Smooth muscle cell of bladder (primary cell): Measurements from ENCODE around the gene PROZ. TPM values are rescaled to one million over a fixed set of nuclear protein-coding genes. Genes with fewer than 3 reads are reported as not detected.

ENCODE experiments used
- total RNA-seq: library from RNA; depleted of rRNA; stranded (reverse); fragments of >200 nt; gene quantifications from 2 replicates; pipeline ENCODE4 v1.2.3, GENCODE V29; 2014

The PROZ gene, protein sequence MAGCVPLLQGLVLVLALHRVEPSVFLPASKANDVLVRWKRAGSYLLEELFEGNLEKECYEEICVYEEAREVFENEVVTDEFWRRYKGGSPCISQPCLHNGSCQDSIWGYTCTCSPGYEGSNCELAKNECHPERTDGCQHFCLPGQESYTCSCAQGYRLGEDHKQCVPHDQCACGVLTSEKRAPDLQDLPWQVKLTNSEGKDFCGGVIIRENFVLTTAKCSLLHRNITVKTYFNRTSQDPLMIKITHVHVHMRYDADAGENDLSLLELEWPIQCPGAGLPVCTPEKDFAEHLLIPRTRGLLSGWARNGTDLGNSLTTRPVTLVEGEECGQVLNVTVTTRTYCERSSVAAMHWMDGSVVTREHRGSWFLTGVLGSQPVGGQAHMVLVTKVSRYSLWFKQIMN
- total RNA-seq: not detected in 2 replicates

DNA sequence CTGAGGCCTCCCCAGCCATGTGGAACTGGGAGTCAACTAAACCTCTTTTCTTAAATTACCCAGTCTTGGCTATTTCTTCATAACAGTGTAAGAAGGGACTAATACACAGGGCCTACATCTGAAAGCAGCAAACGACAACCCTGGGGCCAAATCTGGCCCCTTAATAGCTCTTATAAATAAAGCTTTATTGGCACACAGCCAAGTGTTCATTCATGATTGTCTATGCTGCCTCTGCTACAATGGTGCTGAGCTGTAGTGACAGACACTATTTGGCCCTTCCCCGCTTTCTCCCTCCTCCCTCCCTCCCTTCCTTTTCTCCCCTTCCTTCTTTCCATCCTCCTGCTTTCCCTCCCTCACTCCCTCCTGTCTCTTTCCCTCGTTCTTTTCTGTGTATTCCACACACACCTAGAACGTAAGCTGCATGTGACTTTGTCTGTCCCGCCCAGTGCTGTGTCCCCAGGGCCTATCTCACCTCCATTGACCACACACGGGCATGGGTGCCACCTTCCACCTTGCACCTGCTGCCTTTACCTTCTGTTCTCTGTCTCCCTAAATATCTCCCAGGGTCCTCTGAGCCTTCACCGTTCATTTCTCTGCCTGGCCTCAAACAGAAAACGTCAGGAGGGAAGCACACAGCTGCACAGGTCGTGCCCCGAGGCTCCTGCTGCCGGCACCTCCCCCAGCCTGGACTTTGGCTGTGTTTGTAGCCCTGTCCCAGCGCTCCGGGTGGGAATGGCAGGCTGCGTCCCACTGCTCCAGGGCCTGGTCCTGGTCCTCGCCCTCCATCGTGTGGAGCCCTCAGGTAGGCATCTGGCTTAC is at the start of gene PROZ:
Gene PROZ, plus strand, starts transcription at position 720 of the 819 bp plus-strand sequence. Its CDS starts 13 bp downstream, at position 733.

DNA sequence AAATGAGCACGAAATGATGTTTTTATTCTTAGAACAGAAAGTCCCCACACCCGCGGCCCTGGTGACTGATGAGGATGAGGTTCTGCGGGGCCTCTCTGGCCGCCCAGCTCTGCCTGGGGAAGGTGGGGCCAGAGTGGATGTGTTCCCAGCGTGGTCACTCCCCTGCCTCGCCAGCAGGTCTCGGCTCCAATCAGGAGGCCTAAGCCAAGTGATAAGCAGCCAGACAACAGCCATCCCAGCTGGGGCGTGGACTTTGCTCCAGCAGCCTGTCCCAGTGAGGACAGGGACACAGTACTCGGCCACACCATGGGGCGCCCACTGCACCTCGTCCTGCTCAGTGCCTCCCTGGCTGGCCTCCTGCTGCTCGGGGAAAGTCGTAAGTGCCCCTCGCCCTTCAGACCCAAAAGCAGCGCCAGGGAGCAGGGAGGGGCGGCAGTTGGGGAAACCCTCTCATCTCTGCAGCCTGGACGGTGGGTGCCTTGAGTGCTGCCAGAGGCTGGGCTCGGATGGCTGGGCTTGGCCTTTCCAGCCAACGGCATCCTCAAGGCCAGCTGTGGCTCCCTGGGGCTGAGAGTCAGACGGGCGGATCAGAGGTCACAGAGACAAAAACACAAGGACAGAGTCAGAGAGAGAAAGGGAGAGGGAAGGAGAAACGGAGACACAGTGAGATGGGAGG is 35.8 kb upstream of the PROZ start, which contains the start of gene F10:
Gene F10, plus strand, starts transcription at position 250 of the 676 bp plus-strand sequence. Its CDS starts 57 bp downstream, at position 307.

DNA sequence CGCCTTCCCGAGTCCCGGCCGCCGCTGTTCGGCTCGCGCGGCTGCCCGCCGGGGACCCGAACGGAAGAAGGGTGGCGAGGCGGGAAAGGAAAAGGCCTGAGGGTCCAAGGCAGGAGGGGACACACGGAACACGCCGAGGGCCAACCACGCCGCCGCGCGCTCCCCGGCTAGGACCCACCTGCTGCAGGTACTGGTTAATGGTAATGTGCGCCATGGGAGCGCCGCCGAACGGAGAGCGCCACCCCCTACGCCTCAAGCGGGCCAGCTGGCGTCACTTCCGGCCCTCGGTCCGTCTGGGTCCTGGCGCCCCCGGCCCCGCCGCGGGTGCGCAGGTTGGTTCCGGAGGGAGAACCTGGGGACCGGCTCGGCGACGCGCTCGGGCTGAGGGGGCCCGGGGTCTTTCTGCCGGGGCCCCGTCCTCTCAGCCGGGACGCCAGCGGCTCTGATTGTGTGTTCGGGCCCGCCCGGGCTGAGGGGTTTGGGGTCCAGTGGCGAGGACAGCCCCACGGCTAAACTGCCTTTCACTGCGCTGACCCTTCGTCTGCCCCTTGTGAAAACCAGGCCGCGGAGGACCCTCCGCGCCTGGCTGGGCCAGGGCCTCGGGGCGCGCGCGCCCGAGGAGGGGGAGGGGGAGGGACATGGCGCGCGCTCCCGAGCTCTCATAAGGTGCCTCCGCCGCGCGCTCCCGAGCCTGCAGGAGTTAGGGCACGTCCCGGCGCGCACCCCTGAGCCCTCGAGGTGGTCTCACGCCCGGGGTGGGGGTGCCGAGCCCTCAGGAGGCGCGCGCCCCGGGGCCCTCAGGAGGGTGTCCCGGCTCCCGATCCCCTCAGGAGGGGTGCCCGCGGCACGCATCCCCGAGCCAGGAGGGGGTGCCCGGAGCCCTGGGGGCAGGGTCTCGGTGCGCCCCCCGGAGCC is 50.2 kb downstream of the PROZ start, which contains the start of gene PCID2:
Gene PCID2, minus strand, starts transcription at position 249 of the 915 bp plus-strand sequence. Its CDS starts 35 bp downstream, at position 214.

DNA sequence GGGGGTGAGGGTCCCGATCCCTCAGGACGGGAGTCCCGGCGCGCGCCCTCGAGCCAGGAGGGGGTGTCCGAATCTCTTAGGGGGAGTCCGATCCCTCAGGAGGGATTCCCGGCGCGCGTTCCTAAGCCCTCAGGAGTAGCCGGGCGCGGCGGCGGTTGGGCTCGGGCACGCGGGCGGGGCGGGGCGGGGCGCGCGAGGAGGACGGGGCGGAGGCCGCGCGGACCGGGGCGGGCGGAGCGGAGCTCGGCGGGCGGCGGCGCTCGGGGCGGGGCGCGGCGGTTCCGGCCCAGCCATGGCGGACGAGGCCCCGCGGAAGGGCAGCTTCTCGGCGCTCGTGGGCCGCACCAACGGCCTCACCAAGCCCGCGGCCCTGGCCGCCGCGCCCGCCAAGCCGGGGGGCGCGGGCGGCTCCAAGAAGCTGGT is 50.9 kb downstream of the PROZ start, which contains the start of gene CUL4A:
Gene CUL4A, plus strand, starts transcription at position 278 of the 423 bp plus-strand sequence. Its CDS starts 15 bp downstream, at position 293.

Other genes with a start within 250 kb of the PROZ start
- gene MCF2L, start 189.4 kb upstream of the PROZ start, total RNA-seq: 0.14 and 0.55 TPM in 2 replicates
- not detected in 2 replicates for gene F7, start 52.9 kb upstream of the PROZ start, total RNA-seq
- gene F10, start 35.8 kb upstream of the PROZ start, total RNA-seq: 10.7 and 21.6 TPM in 2 replicates
- 55.9 and 72.8 TPM in 2 replicates for gene PCID2, start 50.0 kb downstream of the PROZ start, total RNA-seq
- 78.5 and 103 TPM in 2 replicates for gene CUL4A, start 51.0 kb downstream of the PROZ start, total RNA-seq
- 147 and 215 TPM in 2 replicates for gene LAMP1, start 138.6 kb downstream of the PROZ start, total RNA-seq
- gene GRTP1, start 205.5 kb downstream of the PROZ start, total RNA-seq: 2.3 and 3.1 TPM in 2 replicates